Activated CD4-positive, alpha-beta T cell treated with anti-CD3 and anti-CD28 coated beads, Interleukin-2, amount 50 U/mL, for 24 hours (primary cell): ENCODE results near the gene GIMAP1.

Experiments
- DNase-seq, 2 donors: peaks; one replicate each; pipeline ENCODE4 v3.0.0-alpha.2; 2020; ENCODE audit warnings: low read depth in 1 of 2, low spot score in 1 of 2

GIMAP1 gene

DNA sequence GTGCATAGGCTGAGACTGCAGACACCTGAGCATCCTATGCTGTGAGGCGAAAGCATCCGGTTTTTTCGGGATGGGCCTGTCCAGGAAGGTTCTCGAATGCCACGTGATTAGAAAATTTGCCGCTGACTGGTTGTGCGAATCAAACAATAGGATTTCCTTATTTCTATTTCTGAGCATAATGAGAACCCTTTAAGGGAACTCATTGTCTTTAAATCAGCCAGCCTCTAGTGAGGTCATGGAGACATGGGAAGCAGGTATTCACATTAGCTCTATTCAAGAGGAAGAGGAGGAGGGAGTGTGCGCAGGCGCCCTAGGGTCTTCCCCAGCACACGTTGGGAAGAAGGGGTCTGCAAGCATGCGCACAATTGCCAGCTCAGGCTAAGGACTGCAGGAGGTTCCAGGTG, 5.6 kb downstream of the GIMAP1 start:
- DNase-seq = no peak

DNA sequence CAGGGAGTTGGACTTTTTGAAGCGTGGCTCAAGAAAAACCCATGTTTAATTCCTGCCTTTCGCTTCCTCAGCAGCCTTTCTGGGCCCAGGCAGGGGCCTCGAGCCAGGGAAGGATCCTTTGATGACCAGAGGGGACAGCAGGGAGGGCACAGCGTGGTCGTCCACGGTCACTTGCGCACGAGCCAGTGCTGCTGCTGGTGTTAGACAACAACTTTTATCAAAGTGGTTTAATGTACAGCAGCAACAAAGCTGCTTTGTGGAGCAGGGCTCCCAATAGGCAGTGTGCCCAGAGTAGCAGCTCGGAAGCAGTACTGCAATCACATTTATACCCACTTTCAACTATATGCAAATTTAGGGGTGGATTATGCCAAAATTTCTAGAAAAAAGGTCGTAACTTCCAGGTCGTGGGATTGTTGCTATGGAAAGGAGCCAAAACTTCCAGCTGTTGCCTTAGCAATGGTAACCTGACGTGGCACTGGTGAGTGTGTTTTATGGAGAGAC, 6.1 kb downstream of the GIMAP1 start:
- no peak for DNase-seq

DNA sequence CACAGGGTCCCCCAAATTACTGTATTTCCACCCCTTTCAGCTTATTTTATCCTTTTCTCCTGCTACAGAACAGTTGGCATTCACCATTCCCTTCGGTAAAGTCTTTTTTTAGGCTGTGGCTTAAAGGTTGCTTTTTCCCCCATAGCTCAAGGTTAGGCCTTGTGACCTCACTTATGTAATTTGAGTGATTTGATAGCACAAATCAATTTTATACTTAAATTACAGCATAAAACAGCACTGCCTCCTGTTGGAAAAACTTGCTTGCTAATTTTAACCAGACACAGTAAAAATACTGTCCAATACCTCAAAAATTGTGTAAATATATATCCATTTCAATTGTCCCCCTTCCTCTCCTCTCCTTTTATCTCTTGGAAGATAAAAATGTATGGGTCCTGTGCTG, 7.1 kb downstream of the GIMAP1 start:
- DNase-seq = no peak

DNA sequence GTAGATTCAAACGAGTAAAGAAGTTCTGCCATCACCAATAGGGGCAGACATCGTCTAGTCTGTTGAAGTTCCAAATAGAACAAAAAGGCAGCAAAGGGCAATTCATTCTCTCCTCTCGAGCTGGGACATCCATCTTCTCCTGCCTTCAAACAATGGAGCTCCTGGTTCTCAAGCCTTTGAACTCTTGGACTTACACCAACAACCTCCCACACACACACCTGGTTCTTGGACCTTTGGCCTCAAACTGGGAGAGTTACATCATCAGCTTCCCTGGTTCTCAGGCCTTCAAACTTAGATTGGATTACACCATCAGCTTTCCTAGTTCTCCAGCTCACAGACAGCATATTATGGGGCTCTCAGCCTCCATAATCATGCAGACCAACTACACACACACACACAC, 11.0 kb downstream of the GIMAP1 start:
- DNase-seq = no peak

DNA sequence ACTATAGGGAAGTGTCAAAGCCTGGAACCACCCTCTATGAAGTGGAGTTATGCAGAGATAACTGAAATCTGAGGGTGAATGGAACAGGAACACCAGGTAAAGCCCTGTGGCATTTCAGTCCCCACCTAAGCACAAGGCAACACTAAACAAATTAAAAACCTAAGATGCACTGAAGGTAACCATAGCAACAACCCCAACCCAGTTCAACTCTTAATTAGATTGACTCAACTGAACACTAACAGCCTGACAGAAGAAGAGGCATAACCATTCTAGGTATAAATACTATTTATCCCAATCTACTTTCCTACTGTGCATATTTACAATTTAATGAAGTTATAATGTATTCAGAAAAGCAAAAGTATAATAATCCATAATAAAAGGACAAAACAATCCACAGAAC, 11.6 kb downstream of the GIMAP1 start:
- DNase-seq = no peak

DNA sequence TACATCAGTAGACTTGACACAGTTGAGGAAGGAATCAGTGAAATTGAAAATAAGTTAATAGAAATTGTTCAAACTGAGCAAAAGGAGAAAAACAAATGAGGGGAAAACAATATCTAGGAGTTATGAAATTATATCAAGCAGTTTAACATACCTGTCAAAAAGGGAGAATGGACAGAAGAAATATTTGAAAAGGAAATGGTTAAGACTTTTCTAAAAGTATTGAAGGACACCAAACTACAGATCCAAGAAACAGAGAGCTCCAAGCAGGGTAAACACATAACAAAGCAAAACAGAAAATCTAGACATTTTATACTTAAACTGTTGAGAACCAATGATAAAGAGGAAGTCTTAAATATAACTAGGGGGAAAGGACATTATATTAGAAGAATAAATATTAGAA, 12.2 kb downstream of the GIMAP1 start:
- no peak for DNase-seq

DNA sequence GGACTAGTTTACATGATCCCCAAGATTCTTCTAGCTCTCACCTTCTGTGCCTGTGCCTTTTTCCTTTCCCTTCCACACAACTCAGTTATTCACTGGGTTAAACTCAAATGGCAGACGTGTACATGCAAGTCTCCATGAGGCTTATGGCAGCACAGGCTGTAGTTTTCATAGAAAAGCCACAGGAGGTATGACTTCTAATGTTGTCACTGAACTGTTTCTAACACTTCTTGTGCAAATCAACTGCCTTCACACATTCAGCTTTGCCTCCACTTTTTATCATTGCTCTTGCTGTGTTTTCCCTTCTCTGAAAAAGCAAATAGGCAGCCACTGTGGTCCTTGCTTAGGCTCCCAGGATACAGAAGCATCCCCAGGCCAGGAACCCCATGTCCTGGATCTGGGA, 15.5 kb downstream of the GIMAP1 start:
- DNase-seq = no peak

DNA sequence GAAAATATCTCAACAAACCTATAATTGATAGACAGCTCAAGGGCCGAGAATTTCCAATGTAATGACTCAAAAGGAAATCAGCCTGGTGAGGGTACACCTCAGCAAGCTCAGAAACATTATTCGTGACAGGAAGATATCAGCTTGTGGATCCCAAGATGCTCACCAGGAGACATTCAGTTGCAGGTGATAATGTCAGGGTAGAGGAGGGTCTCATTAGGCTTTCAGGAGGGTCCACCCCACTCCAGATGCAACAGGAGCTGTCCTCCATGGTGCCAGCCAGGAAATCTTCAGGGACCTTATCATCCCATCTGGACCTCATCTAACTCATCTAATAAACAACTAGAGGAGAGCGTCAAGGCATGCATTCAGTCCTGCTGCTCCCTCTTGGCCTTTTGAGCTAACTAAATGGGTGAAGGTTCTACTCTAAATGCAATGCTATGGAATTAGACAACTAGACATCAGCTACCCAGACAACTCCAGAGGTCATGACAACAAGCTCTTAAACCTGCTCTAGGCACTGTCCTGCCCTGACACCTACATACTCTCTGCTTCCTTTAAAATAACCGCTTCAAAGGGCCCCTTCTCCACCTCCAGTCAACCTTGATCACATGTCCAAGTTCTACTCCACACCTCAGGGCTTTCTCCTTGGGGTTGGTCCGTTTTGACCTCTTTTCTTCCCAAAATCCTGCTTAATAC, 16.5 kb downstream of the GIMAP1 start:
- DNase-seq = no peak

DNA sequence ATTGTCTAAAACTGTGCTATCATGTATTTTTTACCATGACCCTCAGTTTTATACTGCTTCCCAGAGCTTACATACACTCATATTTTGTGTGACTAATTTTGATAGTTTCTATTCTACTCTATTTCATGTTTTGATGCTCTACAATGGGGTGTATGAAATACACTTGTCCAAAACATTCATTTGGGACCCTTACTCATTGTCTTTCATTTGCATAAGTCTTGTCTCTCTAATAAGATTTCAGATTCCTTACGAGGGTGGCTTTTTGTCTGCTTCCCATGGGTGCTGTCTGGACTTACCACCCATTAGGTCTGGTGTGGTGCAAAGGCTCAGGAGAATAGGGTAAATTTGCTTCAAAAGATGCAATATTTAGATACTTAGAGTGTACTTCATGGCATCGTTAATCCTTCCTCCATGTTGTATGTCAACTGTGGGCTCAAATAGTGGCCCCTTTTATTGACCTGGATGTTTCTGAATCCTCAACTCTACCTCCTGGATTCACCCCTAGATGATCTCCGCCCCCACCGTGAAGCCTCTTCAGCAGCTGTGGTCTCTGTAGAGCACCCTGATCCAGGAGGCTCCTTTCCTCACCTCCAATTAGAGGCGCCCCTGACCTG, 17.2 kb downstream of the GIMAP1 start:
- DNase-seq = no peak

DNA sequence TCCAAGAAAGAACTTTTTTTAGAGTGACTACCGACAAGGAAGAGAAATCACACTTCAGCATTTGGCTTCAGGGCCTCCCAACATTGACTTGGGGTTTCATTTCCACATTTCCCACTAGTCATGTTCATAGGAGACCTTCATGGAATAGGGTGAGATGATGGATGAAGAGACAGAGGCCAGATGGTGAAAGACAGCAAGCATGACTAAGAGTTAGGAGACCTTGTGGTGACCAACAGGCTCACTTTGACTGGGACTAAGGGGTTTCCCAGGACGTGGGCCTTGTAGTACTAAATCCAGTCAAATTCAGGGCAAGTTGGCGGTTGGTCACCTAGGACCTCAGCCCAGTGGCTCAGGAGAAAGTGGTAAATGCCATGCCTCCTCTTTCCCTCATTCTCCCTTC, 17.8 kb downstream of the GIMAP1 start:
- no peak for DNase-seq

DNA sequence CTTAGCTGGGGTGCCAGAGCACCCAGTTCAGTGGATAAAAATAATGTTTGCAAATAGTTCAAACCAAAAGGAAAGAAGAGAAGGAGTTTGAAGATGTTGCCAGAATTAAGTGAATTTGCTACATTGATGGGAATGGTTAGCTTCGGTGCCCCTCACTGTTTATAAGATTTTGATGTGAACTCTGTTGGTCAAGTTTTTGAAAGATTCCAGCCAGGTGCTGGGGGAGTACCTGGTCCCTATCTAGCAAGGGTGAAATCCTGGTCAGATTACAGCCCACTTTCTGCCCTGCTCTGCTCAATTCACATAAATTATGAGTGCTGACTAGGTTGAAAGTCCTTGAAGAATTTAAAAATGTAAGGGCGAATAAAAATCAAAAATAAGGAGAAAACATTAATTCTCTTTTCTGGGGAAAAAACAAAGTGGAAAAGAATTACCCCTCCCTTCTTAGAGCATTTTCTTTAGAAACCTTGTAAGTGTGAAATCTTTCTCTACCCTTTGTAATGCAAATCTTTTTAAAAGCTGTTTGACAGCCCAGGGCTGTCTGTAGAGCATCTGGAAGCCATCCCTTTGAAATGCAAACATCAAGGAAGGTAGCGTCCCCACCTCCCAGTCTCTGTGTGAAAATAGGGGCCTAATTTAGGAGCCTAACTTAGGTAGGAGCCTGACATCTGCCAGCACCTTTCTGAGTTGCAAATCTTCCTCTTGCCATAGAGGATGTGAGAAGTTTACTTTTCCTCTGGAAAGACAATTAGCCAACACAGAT, 19.4 kb downstream of the GIMAP1 start:
- DNase-seq = no peak

DNA sequence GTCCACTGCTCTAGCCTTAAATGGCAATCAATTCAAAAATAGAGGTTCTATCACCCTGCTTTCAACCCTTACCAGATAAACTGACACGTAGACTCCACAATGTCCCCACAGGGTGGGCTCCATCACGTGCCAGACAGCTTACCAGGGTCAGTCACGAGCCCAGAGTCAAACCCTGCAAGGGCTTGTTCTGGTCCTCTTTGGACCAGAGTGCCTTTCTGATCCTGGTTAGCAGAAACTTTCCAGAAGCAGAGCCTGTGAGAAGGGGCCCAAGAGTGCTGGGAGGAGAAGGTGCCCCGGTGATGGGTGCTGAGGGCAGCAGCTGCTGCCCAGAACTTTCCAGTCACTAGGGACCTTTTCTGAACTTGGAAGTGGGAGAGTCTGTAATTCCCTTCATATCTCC, 20.5 kb downstream of the GIMAP1 start:
- no peak for DNase-seq

DNA sequence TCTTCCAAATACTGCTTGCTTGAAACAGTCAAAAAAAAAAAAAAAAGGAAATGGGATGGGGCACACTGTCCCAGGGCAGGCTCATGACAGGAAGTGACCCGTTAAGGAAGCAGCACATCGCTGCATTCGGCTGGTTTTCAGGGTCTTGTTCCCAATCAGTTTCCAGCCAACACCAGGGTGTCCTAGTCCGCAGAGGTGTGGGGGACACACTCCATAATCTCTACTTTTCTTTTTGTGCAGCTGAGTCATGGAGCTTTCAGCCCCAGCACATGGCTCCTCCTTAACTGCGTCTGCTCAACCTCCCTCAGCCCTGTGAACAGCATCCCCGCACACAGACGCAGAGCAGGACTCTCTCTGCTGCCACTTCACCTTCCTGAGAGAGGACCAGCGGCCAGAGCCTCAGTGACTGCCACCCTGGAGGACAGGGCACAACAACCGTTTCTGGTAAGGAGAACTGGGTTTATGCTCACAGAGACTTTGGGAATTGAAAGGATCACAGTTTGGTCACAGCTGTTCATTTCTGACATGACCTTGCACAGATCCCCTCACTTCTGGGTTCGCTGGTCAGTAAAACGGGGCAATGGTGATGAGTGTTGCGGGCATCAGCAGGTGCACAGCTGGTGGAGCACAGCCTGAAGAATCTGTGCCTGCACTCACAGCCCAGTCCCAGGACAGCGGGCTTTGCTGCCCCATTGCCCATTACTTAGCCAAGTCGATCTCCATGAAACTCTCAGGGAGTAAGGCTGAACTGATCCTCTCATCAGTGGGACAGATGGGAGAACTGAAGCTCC, 21.0 kb downstream of the GIMAP1 start, which contains the start of gene GIMAP5:
Gene GIMAP5 (plus strand): TSS at position 154 of the 791 bp plus-strand sequence. CDS start 3,467 bp downstream, outside the sequence.
- no peak for DNase-seq

DNA sequence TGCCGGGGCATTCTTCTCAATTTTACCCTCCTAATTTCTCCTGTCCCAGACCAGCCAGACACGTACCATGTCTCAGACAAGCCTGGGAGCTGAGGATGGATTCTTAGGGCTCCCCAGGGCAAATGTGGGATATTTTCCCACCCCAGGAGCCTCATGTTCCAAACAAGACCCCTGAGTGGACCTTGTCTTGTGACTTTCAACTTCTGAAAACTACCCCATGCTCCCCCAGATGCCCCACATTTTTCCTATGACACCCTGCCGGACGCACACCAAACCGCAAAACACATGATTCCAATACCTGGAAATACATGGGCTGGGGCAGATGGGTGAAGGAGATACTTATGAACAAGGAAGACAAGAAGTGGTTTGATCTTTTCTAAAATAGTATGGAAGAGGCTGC, 21.7 kb downstream of the GIMAP1 start:
- DNase-seq = no peak

DNA sequence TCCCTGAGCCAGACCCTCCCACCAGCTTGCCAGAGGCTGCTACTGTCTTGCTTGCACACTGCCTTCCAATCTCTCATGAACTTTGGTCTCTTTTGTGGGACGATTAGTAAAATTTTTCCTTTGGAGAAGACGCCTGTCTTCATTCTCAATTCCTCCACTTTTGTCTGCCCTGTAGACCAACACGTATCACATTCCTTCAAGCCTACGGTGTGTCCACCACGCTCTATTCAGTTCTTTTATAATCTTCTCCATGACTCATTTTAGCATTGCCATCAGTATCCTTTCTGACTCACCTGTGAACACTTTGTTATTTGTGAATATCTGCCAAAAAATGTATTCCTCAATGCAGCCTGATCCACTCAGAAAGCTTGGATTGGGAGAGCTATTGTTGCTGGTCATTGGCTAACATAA, 22.2 kb downstream of the GIMAP1 start:
- no peak for DNase-seq

DNA sequence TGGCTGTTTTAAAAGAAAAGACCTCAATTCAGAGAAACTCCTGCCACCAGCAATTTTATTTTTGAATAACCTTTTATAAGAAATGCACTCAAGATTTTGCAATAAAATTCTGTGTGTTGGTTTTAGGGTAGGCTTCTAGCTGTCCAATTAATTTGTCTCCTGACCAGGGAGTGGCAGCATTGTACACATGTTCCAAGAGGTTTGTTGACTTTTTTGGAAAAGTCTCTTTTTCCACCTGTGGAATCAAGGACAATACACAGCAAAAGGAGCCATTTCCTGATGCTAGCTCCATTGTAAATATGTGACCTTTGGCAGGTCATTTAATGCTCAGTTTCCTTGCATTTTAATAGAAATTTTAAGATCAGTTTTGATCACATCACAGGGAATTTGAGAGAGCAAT, 22.6 kb downstream of the GIMAP1 start:
- no peak for DNase-seq

DNA sequence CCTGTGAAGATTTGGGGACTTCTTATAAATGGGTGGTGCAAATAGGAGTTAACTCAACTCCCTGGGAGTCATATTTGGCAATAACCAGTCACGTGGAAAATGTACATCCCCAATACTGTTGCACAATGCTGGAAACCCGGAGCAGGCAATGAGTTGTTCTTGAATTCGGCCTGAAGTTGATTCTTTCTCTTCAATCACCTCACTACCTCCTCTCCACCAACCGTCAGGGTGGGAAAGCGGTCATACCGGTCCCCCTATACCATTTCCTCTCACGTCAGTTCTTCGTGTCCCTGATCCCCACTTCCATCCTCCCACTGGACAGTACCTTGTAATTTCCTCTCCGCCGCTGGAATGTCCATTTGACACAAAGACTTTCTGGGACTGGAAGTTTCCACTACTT, 23.6 kb downstream of the GIMAP1 start:
- DNase-seq = no peak

DNA sequence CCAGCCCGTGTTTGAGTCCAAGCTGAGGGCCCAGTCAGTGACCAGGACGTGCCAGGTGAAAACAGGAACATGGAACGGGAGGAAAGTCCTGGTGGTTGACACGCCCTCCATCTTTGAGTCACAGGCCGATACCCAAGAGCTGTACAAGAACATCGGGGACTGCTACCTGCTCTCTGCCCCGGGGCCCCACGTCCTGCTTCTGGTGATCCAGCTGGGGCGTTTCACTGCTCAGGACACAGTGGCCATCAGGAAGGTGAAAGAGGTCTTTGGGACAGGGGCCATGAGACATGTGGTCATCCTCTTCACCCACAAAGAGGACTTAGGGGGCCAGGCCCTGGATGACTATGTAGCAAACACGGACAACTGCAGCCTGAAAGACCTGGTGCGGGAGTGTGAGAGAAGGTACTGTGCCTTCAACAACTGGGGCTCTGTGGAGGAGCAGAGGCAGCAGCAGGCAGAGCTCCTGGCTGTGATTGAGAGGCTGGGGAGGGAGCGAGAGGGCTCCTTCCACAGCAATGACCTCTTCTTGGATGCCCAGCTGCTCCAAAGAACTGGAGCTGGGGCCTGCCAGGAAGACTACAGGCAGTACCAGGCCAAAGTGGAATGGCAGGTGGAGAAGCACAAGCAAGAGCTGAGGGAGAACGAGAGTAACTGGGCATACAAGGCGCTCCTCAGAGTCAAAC, 26.0 kb downstream of the GIMAP1 start:
- DNase-seq = no peak

DNA sequence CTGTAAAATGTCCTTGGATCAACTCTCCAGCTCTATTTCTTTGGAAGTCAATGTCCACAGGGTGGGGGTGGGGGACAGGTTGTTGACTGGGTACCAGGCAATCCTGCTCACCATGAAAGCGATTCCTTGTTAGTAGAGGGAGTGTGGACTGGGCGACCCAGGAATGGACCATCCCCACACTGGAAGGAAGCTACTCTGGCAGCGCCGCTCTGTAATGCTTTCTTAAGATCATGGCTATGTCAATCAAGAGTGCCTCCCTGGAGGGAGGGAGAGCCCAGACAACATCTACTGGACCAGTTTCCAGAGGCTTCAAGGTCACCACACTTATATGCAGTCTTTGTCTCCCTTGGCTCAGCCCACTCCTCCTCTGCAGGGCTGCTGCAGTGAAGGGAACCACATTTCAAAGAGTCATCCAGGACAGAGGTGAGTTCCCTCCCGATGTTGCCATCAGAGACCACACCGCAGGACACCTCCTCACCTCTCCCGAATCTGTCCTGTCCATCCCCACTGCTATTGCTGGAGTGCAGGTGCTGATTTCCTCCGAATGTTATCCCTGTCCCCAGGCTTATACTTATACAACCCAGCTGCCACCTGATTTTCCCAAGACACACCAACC, 27.7 kb downstream of the GIMAP1 start:
- no peak for DNase-seq

DNA sequence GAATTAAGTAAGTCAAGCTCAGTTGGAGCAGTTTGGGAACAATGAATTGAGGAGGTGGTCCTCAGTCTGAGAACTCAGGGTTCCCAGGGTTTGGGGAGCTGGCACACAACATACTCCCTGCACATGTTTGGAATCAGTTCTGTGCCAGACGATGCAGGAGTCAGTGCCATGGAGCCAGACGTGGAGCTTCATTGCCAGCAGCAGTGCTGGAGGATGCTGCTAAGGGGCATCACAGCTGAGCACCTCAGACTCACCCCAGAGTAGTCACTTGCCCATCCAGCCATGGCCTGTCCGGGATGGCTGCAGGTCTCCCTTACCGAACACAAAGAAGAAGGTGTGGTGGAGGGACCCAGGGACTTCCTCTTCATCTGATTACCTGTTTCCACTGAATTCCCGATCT, 28.7 kb downstream of the GIMAP1 start:
- no peak for DNase-seq
